Measurements from ENCODE around the gene KRT75. TPM values are rescaled to one million over a fixed set of nuclear protein-coding genes. Genes with fewer than 3 reads are reported as not detected.

KRT75 gene
- polyA plus RNA-seq, 1 donor from 2014 or later, result not detected

DNA sequence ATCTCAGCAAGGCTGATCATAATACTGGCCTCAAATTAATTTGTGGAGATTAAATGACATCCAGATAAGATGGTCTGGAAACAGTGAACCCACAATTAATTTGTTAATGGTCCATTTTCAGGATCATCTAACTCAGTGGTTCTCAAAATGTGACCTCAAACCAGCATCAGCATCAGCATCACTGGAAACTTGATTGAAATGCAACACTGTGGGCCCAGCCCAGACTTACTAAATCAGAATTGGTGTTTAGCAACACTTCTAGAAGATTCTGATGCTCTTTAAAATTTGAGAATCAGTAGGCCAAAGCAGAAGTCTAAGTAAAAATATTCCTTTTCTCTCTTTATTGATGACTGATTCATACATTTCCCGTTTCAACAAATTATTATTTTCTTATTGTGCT is 17.4 kb downstream of the KRT75 start:
- Histone ChIP-seq H3K9me3 (ENCODE audit: low read length) (no peaks in the 10 kb centered on the region), H3K4me2 (ENCODE audit: low read length) (no peak overlapping the region), H3K9ac (ENCODE audit: low read length) (no peak overlapping the region), H3K27ac (ENCODE audit: low read length) (no peak overlapping the region), H3K9me2 (ENCODE audit: insufficient read depth, low read length) (no peaks in the 10 kb centered on the region), H3K27me3 (ENCODE audit: insufficient read depth, low read depth, low read length) (no peaks in the 10 kb centered on the region), H3K36me3 (ENCODE audit: insufficient read depth, low read length) (no peaks in the 10 kb centered on the region), H3F3A (ENCODE audit: insufficient read depth, low read length, poor library complexity, severe bottlenecking) (no peaks in the 10 kb centered on the region), H2AFZ (ENCODE audit: low read depth, low read length) (no peak overlapping the region), H3K79me2 (replicated peaks; ENCODE audit: insufficient read depth, low read length) (no peaks in the 10 kb centered on the region), H3K4me3 (ENCODE audit: low read length) (no peak overlapping the region), H4K20me1 (ENCODE audit: insufficient read depth) (no peaks in the 10 kb centered on the region)
- TF ChIP-seq, protein P1, sequence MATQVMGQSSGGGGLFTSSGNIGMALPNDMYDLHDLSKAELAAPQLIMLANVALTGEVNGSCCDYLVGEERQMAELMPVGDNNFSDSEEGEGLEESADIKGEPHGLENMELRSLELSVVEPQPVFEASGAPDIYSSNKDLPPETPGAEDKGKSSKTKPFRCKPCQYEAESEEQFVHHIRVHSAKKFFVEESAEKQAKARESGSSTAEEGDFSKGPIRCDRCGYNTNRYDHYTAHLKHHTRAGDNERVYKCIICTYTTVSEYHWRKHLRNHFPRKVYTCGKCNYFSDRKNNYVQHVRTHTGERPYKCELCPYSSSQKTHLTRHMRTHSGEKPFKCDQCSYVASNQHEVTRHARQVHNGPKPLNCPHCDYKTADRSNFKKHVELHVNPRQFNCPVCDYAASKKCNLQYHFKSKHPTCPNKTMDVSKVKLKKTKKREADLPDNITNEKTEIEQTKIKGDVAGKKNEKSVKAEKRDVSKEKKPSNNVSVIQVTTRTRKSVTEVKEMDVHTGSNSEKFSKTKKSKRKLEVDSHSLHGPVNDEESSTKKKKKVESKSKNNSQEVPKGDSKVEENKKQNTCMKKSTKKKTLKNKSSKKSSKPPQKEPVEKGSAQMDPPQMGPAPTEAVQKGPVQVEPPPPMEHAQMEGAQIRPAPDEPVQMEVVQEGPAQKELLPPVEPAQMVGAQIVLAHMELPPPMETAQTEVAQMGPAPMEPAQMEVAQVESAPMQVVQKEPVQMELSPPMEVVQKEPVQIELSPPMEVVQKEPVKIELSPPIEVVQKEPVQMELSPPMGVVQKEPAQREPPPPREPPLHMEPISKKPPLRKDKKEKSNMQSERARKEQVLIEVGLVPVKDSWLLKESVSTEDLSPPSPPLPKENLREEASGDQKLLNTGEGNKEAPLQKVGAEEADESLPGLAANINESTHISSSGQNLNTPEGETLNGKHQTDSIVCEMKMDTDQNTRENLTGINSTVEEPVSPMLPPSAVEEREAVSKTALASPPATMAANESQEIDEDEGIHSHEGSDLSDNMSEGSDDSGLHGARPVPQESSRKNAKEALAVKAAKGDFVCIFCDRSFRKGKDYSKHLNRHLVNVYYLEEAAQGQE (IDR thresholded peaks at IDR 0.05; ENCODE audit: borderline replicate concordance), result no peak
- no peak for TF ChIP-seq TAF1 (IDR thresholded peaks at IDR 0.05; ENCODE audit: low read depth)
- TF ChIP-seq, protein P2, sequence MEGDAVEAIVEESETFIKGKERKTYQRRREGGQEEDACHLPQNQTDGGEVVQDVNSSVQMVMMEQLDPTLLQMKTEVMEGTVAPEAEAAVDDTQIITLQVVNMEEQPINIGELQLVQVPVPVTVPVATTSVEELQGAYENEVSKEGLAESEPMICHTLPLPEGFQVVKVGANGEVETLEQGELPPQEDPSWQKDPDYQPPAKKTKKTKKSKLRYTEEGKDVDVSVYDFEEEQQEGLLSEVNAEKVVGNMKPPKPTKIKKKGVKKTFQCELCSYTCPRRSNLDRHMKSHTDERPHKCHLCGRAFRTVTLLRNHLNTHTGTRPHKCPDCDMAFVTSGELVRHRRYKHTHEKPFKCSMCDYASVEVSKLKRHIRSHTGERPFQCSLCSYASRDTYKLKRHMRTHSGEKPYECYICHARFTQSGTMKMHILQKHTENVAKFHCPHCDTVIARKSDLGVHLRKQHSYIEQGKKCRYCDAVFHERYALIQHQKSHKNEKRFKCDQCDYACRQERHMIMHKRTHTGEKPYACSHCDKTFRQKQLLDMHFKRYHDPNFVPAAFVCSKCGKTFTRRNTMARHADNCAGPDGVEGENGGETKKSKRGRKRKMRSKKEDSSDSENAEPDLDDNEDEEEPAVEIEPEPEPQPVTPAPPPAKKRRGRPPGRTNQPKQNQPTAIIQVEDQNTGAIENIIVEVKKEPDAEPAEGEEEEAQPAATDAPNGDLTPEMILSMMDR (IDR thresholded peaks at IDR 0.05; ENCODE audit: poor library complexity, severe bottlenecking), result no peak
- no peak for TF ChIP-seq SMC3 (conservative IDR thresholded peaks at IDR 0.05; ENCODE audit: poor library complexity)
- no peak for TF ChIP-seq EZH2 (IDR thresholded peaks at IDR 0.05; ENCODE audit: borderline replicate concordance, insufficient read depth, low read length, poor library complexity, severe bottlenecking)
- TF ChIP-seq RAD21 (conservative IDR thresholded peaks at IDR 0.05), result no peak
- TF ChIP-seq POLR2AphosphoS5 (IDR thresholded peaks at IDR 0.05), result no peak
- no peak for TF ChIP-seq EP300 (conservative IDR thresholded peaks at IDR 0.05; ENCODE audit: poor library complexity, severe bottlenecking)
- no peak for TF ChIP-seq MXI1 (conservative IDR thresholded peaks at IDR 0.05; ENCODE audit: poor library complexity, severe bottlenecking)

DNA sequence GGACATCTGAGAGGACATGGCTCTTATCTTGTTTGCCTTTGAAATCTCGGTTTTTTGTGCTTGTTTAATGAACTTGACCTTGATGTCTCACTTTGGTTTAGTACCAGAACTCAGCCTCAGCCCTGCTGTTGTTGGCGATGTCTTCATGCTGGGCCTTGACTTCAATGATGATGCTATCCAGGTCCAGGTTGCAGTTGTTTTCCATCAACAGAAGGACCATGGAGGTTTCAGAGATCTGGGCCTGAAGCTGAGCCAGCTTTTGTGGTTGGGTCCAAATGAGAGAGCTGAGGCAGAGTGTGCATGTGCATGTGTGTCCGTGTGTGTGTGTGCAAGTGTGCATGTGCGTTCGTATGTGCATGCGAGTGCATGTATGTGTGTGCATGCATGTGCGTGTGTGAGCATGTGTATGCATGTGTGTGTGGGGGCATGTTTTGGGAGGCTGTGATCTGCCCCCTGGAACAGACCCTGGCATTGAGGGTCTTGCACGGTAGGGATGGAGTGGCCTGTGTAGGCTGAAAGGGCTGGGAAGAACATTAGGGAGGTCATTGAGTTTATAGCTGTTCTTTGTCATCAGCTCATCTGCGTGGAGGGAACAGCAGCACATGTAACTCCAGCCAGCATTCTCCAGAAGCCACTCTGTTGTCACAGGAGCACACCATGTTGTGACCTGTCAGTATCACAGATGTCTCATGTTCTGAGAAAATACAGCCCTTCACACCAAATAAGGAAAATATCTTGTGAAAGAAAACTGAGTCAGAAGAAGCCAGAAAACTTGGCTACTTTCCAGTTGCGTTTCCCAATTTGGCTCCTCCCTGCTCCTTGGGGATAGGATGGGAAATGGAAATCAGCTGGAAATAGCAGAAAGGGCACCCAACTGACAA is 18.1 kb downstream of the KRT75 start:
- Histone ChIP-seq H3K79me2 (replicated peaks; ENCODE audit: insufficient read depth, low read length) (no peaks in the 10 kb centered on the region), H3K27ac (ENCODE audit: low read length) (no peak overlapping the region), H3K36me3 (ENCODE audit: insufficient read depth, low read length) (no peaks in the 10 kb centered on the region), H3K27me3 (ENCODE audit: insufficient read depth, low read depth, low read length) (no peaks in the 10 kb centered on the region), H3K9me3 (ENCODE audit: low read length) (no peaks in the 10 kb centered on the region), H3F3A (ENCODE audit: insufficient read depth, low read length, poor library complexity, severe bottlenecking) (no peaks in the 10 kb centered on the region), H2AFZ (ENCODE audit: low read depth, low read length) (no peak overlapping the region), H3K4me3 (ENCODE audit: low read length) (no peak overlapping the region), H3K9ac (ENCODE audit: low read length) (no peak overlapping the region), H3K4me2 (ENCODE audit: low read length) (no peak overlapping the region), H4K20me1 (ENCODE audit: insufficient read depth) (no peaks in the 10 kb centered on the region), H3K9me2 (ENCODE audit: insufficient read depth, low read length) (no peaks in the 10 kb centered on the region)
- TF ChIP-seq POLR2AphosphoS5 (IDR thresholded peaks at IDR 0.05), result no peak
- TF ChIP-seq MXI1 (conservative IDR thresholded peaks at IDR 0.05; ENCODE audit: poor library complexity, severe bottlenecking), result no peak
- no peak for TF ChIP-seq SMC3 (conservative IDR thresholded peaks at IDR 0.05; ENCODE audit: poor library complexity)

Measured in neural cell (in vitro differentiated cells).